Immature natural killer cell (primary cell): ENCODE measurements around the gene SPECC1L. TPM values are rescaled to one million over a fixed set of nuclear protein-coding genes. Genes with fewer than 3 reads are reported as not detected.
A peak's percentile ranks its signal among the peaks of the same experiment; 100 is the strongest.

Source experiments
- DNase-seq, 3 donors: peaks; one replicate each; pipeline ENCODE4 v3.0.0; 2022; ENCODE audit warnings: mixed read lengths in 1 of 3
- H3K27ac Mint-ChIP-seq, 6 donors: one replicate each; pipeline ENCODE4 v1.8.0; 2020; ENCODE audit warnings: mixed read lengths in 6 of 6, mild to moderate bottlenecking in 5 of 6, inconsistent platforms in 4 of 6, moderate library complexity in 3 of 6
- H3K27me3 Mint-ChIP-seq, 3 donors: one replicate each; pipeline ENCODE4 v1.8.0; 2020 to 2021; ENCODE audit warnings: low read depth in 3 of 3, mild to moderate bottlenecking in 3 of 3, mixed read lengths in 3 of 3, moderate library complexity in 3 of 3, inconsistent platforms in 1 of 3
- H3K36me3 Mint-ChIP-seq, 3 donors: one replicate each; pipeline ENCODE4 v1.8.0; 2020; ENCODE audit warnings: mixed read lengths in 3 of 3, inconsistent platforms in 2 of 3, mild to moderate bottlenecking in 2 of 3
- H3K4me1 Mint-ChIP-seq, 2 donors: one replicate each; pipeline ENCODE4 v1.8.0; 2020; ENCODE audit warnings: inconsistent platforms in 2 of 2, mild to moderate bottlenecking in 2 of 2, mixed read lengths in 2 of 2, moderate library complexity in 1 of 2
- H3K4me3 Mint-ChIP-seq, 5 donors: one replicate each; pipeline ENCODE4 v1.8.0; 2020; ENCODE audit warnings: mild to moderate bottlenecking in 5 of 5, mixed read lengths in 5 of 5, inconsistent platforms in 3 of 5, moderate library complexity in 3 of 5
- H3K9me3 Mint-ChIP-seq, 6 donors: one replicate each; pipeline ENCODE4 v1.8.0; 2020; ENCODE audit warnings: mild to moderate bottlenecking in 6 of 6, mixed read lengths in 6 of 6, inconsistent platforms in 4 of 6, moderate library complexity in 3 of 6
- polyA plus RNA-seq, 3 donors: library from polyadenylated mRNA; unstranded; fragments of 300-500 nt; fragmentation: Illumina TruSeq; gene quantifications; one replicate each; pipeline ENCODE4 v1.2.3, GENCODE V29; 2021

Gene SPECC1L
- polyA plus RNA-seq, 3 donors from 2014 or later = 3.0 to 17.6 (median 5.3) TPM

- peaks cover 0 to 12% (median 4%) of the 10 kb centered on the region in 3 donors for H3K27me3 Mint-ChIP-seq
- H3K4me3 Mint-ChIP-seq = peak overlapping the region in 4 of 5 donors; percentile 17 to 75 (median 50)
- H3K9me3 Mint-ChIP-seq = no peaks in the 10 kb centered on the region
- H3K4me1 Mint-ChIP-seq = peaks cover 46 to 50% of the 10 kb centered on the region in 2 donors
- peak; percentile 40 to 68 (median 46) for DNase-seq
- peaks cover 2 to 8% (median 2%) of the 10 kb centered on the region in 3 donors for H3K36me3 Mint-ChIP-seq
- peak overlapping the region; percentile 49 to 86 (median 76) for H3K27ac Mint-ChIP-seq
These were observed 139.7 kb downstream of the SPECC1L start for GRCh38 chr22:24410110-24410856.

- no peak overlapping the region for H3K4me3 Mint-ChIP-seq
- peaks cover 0 to 12% (median 4%) of the 10 kb centered on the region in 3 donors for H3K27me3 Mint-ChIP-seq
- H3K27ac Mint-ChIP-seq = peak overlapping the region in 1 of 6 donors; percentile 14
- no peaks in the 10 kb centered on the region for H3K9me3 Mint-ChIP-seq
- no peak for DNase-seq
- peaks cover 40 to 42% of the 10 kb centered on the region in 2 donors for H3K4me1 Mint-ChIP-seq
- H3K36me3 Mint-ChIP-seq = peaks cover 4 to 10% (median 4%) of the 10 kb centered on the region in 3 donors
These were observed 140.8 kb downstream of the SPECC1L start for GRCh38 chr22:24411256-24412004.

GRCh38 chr22:24412274-24412673 is 141.6 kb downstream of the SPECC1L start:
- peaks cover 0 to 12% (median 4%) of the 10 kb centered on the region in 3 donors for H3K27me3 Mint-ChIP-seq
- H3K4me3 Mint-ChIP-seq = no peak overlapping the region
- DNase-seq = no peak
- no peaks in the 10 kb centered on the region for H3K9me3 Mint-ChIP-seq
- no peak overlapping the region for H3K27ac Mint-ChIP-seq
- H3K4me1 Mint-ChIP-seq = peaks cover 31 to 33% of the 10 kb centered on the region in 2 donors
- H3K36me3 Mint-ChIP-seq = peaks cover 4 to 10% (median 9%) of the 10 kb centered on the region in 3 donors

GRCh38 chr22:24413271-24413670 is 142.6 kb downstream of the SPECC1L start:
- Mint-ChIP-seq H3K27ac (no peak overlapping the region), H3K4me3 (no peak overlapping the region), H3K4me1 (peaks cover 21 to 23% of the 10 kb centered on the region in 2 donors), H3K9me3 (no peaks in the 10 kb centered on the region), H3K27me3 (peaks cover 0 to 12% (median 4%) of the 10 kb centered on the region in 3 donors), H3K36me3 (peaks cover 4 to 10% (median 9%) of the 10 kb centered on the region in 3 donors)
- DNase-seq = no peak

- Mint-ChIP-seq H3K27ac (no peak overlapping the region), H3K4me3 (no peak overlapping the region)
- no peak for DNase-seq
These were observed 143.2 kb downstream of the SPECC1L start for GRCh38 chr22:24413736-24414385.

GRCh38 chr22:24414523-24414922 is 143.9 kb downstream of the SPECC1L start:
- Mint-ChIP-seq H3K4me3 (no peak overlapping the region), H3K4me1 (peaks cover 13 to 14% of the 10 kb centered on the region in 2 donors), H3K27me3 (peaks cover 0 to 12% (median 4%) of the 10 kb centered on the region in 3 donors), H3K27ac (no peak overlapping the region), H3K36me3 (peaks cover 4 to 10% (median 9%) of the 10 kb centered on the region in 3 donors), H3K9me3 (no peaks in the 10 kb centered on the region)
- no peak for DNase-seq

More at GRCh38 chr22:24413736-24414385, 143.2 kb downstream of the SPECC1L start:
- Mint-ChIP-seq H3K27me3 (peaks cover 0 to 12% (median 4%) of the 10 kb centered on the region in 3 donors), H3K9me3 (no peaks in the 10 kb centered on the region), H3K4me1 (peaks cover 17 to 20% of the 10 kb centered on the region in 2 donors), H3K36me3 (peaks cover 4 to 10% (median 9%) of the 10 kb centered on the region in 3 donors)

- no peak for DNase-seq
- Mint-ChIP-seq H3K27ac (no peak overlapping the region), H3K36me3 (peaks cover 4 to 10% (median 9%) of the 10 kb centered on the region in 3 donors), H3K9me3 (no peaks in the 10 kb centered on the region), H3K4me1 (peaks cover 6 to 7% of the 10 kb centered on the region in 2 donors), H3K27me3 (peaks cover 0 to 6% (median 4%) of the 10 kb centered on the region in 3 donors), H3K4me3 (no peak overlapping the region)
These were observed 144.6 kb downstream of the SPECC1L start for GRCh38 chr22:24414984-24415945.

GRCh38 chr22:24416095-24416494 is 145.5 kb downstream of the SPECC1L start:
- no peak overlapping the region for H3K4me3 Mint-ChIP-seq
- H3K36me3 Mint-ChIP-seq = peaks cover 4 to 10% (median 9%) of the 10 kb centered on the region in 3 donors
- no peak overlapping the region for H3K27ac Mint-ChIP-seq
- no peaks in the 10 kb centered on the region for H3K9me3 Mint-ChIP-seq
- no peak for DNase-seq
- peaks cover 0 to 6% (median 4%) of the 10 kb centered on the region in 3 donors for H3K27me3 Mint-ChIP-seq
- H3K4me1 Mint-ChIP-seq = peaks cover 0 to 2% of the 10 kb centered on the region in 2 donors

- Mint-ChIP-seq H3K4me1 (no peaks in the 10 kb centered on the region), H3K9me3 (no peaks in the 10 kb centered on the region), H3K27ac (no peak overlapping the region), H3K36me3 (peaks cover 4 to 10% (median 9%) of the 10 kb centered on the region in 3 donors), H3K27me3 (peaks cover 0 to 4% (median under 1%) of the 10 kb centered on the region in 3 donors), H3K4me3 (no peak overlapping the region)
- no peak for DNase-seq
These were observed 146.0 kb downstream of the SPECC1L start for GRCh38 chr22:24416611-24417010.

GRCh38 chr22:24417200-24417599 is 146.6 kb downstream of the SPECC1L start:
- Mint-ChIP-seq H3K9me3 (no peaks in the 10 kb centered on the region), H3K27me3 (peaks cover 0 to 1% (median 0%) of the 10 kb centered on the region in 3 donors), H3K4me3 (no peak overlapping the region), H3K4me1 (no peaks in the 10 kb centered on the region), H3K27ac (peak overlapping the region in 1 of 6 donors; percentile 10), H3K36me3 (peaks cover 4 to 10% (median 9%) of the 10 kb centered on the region in 3 donors)
- no peak for DNase-seq

- H3K4me3 Mint-ChIP-seq = no peak overlapping the region
- H3K9me3 Mint-ChIP-seq = no peaks in the 10 kb centered on the region
- H3K4me1 Mint-ChIP-seq = peaks cover 0 to 1% of the 10 kb centered on the region in 2 donors
- no peak overlapping the region for H3K27ac Mint-ChIP-seq
- no peak for DNase-seq
- H3K27me3 Mint-ChIP-seq = peaks cover 0 to 4% (median 4%) of the 10 kb centered on the region in 3 donors
- H3K36me3 Mint-ChIP-seq = peaks cover 4 to 10% (median 9%) of the 10 kb centered on the region in 3 donors
These were observed 147.4 kb downstream of the SPECC1L start for GRCh38 chr22:24417901-24418641.
